Memory B cell (primary cell): ENCODE data around the gene BBS1.

ENCODE experiments used
- ATAC-seq: fragments of 150-1000 bp; cut with Tn5 transposase; 2 replicates; pipeline ENCODE4 v1.10.0; 2021; ENCODE audit warnings: low read depth, mild to moderate bottlenecking, moderate library complexity
- DNase-seq, 2 donors: peaks; one replicate each; pipeline ENCODE4 v3.0.0; 2022; ENCODE audit warnings: low spot score in 2 of 2
- H3K27ac Mint-ChIP-seq: one replicate; pipeline ENCODE4 v1.8.0; 2022; ENCODE audit warnings: mild to moderate bottlenecking, moderate library complexity, mixed read lengths
- H3K27me3 Mint-ChIP-seq: one replicate; pipeline ENCODE4 v1.8.0; 2022; ENCODE audit warnings: mixed read lengths
- H3K36me3 Mint-ChIP-seq: one replicate; pipeline ENCODE4 v1.8.0; 2022; ENCODE audit warnings: mild to moderate bottlenecking, mixed read lengths
- H3K4me1 Mint-ChIP-seq: one replicate; pipeline ENCODE4 v1.8.0; 2022; ENCODE audit warnings: mixed read lengths
- H3K4me3 Mint-ChIP-seq: one replicate; pipeline ENCODE4 v1.8.0; 2022; ENCODE audit warnings: mild to moderate bottlenecking, moderate library complexity, mixed read lengths
- H3K9me3 Mint-ChIP-seq: one replicate; pipeline ENCODE4 v1.8.0; 2022; ENCODE audit warnings: mixed read lengths

BBS1 gene

GRCh38 chr11:66545701-66546367 lies 35.4 kb downstream of the BBS1 start, which contains the start of gene ZDHHC24:
Gene ZDHHC24, minus strand, starts transcription at chr11:66546048. Its CDS starts 45 bp downstream, at chr11:66546003.
- Mint-ChIP-seq H3K9me3 (no peaks in the 10 kb centered on the region), H3K4me1 (peaks cover 24% of the 10 kb centered on the region), H3K36me3 (peaks cover 14% of the 10 kb centered on the region)

GRCh38 chr11:66546368-66546965 lies 36.0 kb downstream of the BBS1 start, which contains the start of gene ACTN3:
Gene ACTN3, plus strand, starts transcription at chr11:66546903. Its CDS starts 35 bp downstream, at chr11:66546938.
- H3K27me3 Mint-ChIP-seq = no peaks in the 10 kb centered on the region
- no peak for ATAC-seq
- DNase-seq = no peak
- H3K9me3 Mint-ChIP-seq = no peaks in the 10 kb centered on the region
- H3K4me1 Mint-ChIP-seq = peaks cover 24% of the 10 kb centered on the region
- H3K36me3 Mint-ChIP-seq = peaks cover 12% of the 10 kb centered on the region
- H3K27ac Mint-ChIP-seq = peak within 1 kb of the TSS; percentile 19
- H3K4me3 Mint-ChIP-seq = peak within 1 kb of the TSS; percentile 86

More at GRCh38 chr11:66545701-66546367, 35.4 kb downstream of the BBS1 start, which contains the start of gene ZDHHC24:
- ATAC-seq (peak; percentile 77), DNase-seq (peak; percentile 82 to 85)
- Mint-ChIP-seq H3K4me3 (peak within 1 kb of the TSS; percentile 86), H3K27me3 (no peaks in the 10 kb centered on the region), H3K27ac (peak within 1 kb of the TSS; percentile 77)

- DNase-seq (no peak), ATAC-seq (no peak)
- Mint-ChIP-seq H3K36me3 (peaks cover 6% of the 10 kb centered on the region), H3K4me3 (peak overlapping the region; percentile 86), H3K4me1 (peaks cover 24% of the 10 kb centered on the region), H3K9me3 (no peaks in the 10 kb centered on the region), H3K27ac (peak overlapping the region; percentile 19), H3K27me3 (no peaks in the 10 kb centered on the region)
Measured at GRCh38 chr11:66546966-66547661, 36.7 kb downstream of the BBS1 start.

- no peak overlapping the region for H3K4me3 Mint-ChIP-seq
- ATAC-seq = no peak
- peaks cover under 1% of the 10 kb centered on the region for H3K36me3 Mint-ChIP-seq
- no peaks in the 10 kb centered on the region for H3K9me3 Mint-ChIP-seq
- no peak for DNase-seq
- peaks cover 18% of the 10 kb centered on the region for H3K4me1 Mint-ChIP-seq
- H3K27me3 Mint-ChIP-seq = no peaks in the 10 kb centered on the region
- no peak overlapping the region for H3K27ac Mint-ChIP-seq
Measured at GRCh38 chr11:66547662-66548009, 37.2 kb downstream of the BBS1 start.

- Mint-ChIP-seq H3K36me3 (no peaks in the 10 kb centered on the region), H3K4me1 (peaks cover 18% of the 10 kb centered on the region), H3K27ac (no peak overlapping the region), H3K27me3 (no peaks in the 10 kb centered on the region), H3K4me3 (no peak overlapping the region), H3K9me3 (no peaks in the 10 kb centered on the region)
- DNase-seq (no peak), ATAC-seq (no peak)
Measured at GRCh38 chr11:66548041-66548440, 37.6 kb downstream of the BBS1 start.

- Mint-ChIP-seq H3K4me1 (peaks cover 8% of the 10 kb centered on the region), H3K9me3 (no peaks in the 10 kb centered on the region), H3K4me3 (peak overlapping the region; percentile 1), H3K27ac (no peak overlapping the region), H3K36me3 (no peaks in the 10 kb centered on the region), H3K27me3 (no peaks in the 10 kb centered on the region)
- ATAC-seq (no peak), DNase-seq (no peak)
Measured at GRCh38 chr11:66548774-66549630, 38.6 kb downstream of the BBS1 start.

- Mint-ChIP-seq H3K4me3 (no peak overlapping the region), H3K27ac (no peak overlapping the region), H3K9me3 (no peaks in the 10 kb centered on the region), H3K27me3 (no peaks in the 10 kb centered on the region), H3K4me1 (peaks cover 4% of the 10 kb centered on the region), H3K36me3 (no peaks in the 10 kb centered on the region)
- DNase-seq (no peak), ATAC-seq (no peak)
Measured at GRCh38 chr11:66549696-66550095, 39.3 kb downstream of the BBS1 start.

GRCh38 chr11:66550887-66551286 lies 40.5 kb downstream of the BBS1 start:
- Mint-ChIP-seq H3K36me3 (no peaks in the 10 kb centered on the region), H3K4me1 (no peaks in the 10 kb centered on the region), H3K4me3 (no peak overlapping the region), H3K9me3 (no peaks in the 10 kb centered on the region), H3K27me3 (no peaks in the 10 kb centered on the region), H3K27ac (no peak overlapping the region)
- ATAC-seq (no peak), DNase-seq (no peak)

- Mint-ChIP-seq H3K27ac (no peak overlapping the region), H3K4me1 (no peaks in the 10 kb centered on the region), H3K4me3 (no peak overlapping the region), H3K9me3 (no peaks in the 10 kb centered on the region), H3K27me3 (peaks cover 9% of the 10 kb centered on the region), H3K36me3 (no peaks in the 10 kb centered on the region)
- DNase-seq (no peak), ATAC-seq (no peak)
Measured at GRCh38 chr11:66554602-66555001, 44.2 kb downstream of the BBS1 start.

GRCh38 chr11:66555416-66555815 lies 45.0 kb downstream of the BBS1 start:
- H3K27ac Mint-ChIP-seq = no peak overlapping the region
- no peak for ATAC-seq
- no peak for DNase-seq
- no peaks in the 10 kb centered on the region for H3K9me3 Mint-ChIP-seq
- peaks cover 9% of the 10 kb centered on the region for H3K27me3 Mint-ChIP-seq
- no peaks in the 10 kb centered on the region for H3K4me1 Mint-ChIP-seq
- H3K36me3 Mint-ChIP-seq = no peaks in the 10 kb centered on the region
- no peak overlapping the region for H3K4me3 Mint-ChIP-seq

- H3K4me3 Mint-ChIP-seq = no peak overlapping the region
- no peaks in the 10 kb centered on the region for H3K36me3 Mint-ChIP-seq
- H3K9me3 Mint-ChIP-seq = no peaks in the 10 kb centered on the region
- no peak for ATAC-seq
- DNase-seq = no peak
- no peak overlapping the region for H3K27ac Mint-ChIP-seq
- peaks cover 9% of the 10 kb centered on the region for H3K27me3 Mint-ChIP-seq
- no peaks in the 10 kb centered on the region for H3K4me1 Mint-ChIP-seq
Measured at GRCh38 chr11:66556086-66556485, 45.7 kb downstream of the BBS1 start.

- ATAC-seq (no peak), DNase-seq (no peak)
- no peaks in the 10 kb centered on the region for H3K36me3 Mint-ChIP-seq
- no peaks in the 10 kb centered on the region for H3K4me1 Mint-ChIP-seq
- H3K9me3 Mint-ChIP-seq = no peaks in the 10 kb centered on the region
- peaks cover 9% of the 10 kb centered on the region for H3K27me3 Mint-ChIP-seq
- H3K4me3 Mint-ChIP-seq = no peak overlapping the region
- H3K27ac Mint-ChIP-seq = no peak overlapping the region
Measured at GRCh38 chr11:66557733-66558326, 47.4 kb downstream of the BBS1 start.

GRCh38 chr11:66559142-66559865 lies 48.9 kb downstream of the BBS1 start:
- no peaks in the 10 kb centered on the region for H3K4me1 Mint-ChIP-seq
- no peak overlapping the region for H3K27ac Mint-ChIP-seq

More at GRCh38 chr11:66559142-66559865, 48.9 kb downstream of the BBS1 start:
- DNase-seq = no peak
- Mint-ChIP-seq H3K36me3 (no peaks in the 10 kb centered on the region), H3K4me3 (no peak overlapping the region), H3K27me3 (peaks cover 9% of the 10 kb centered on the region), H3K9me3 (no peaks in the 10 kb centered on the region)
- peak; percentile 55 for ATAC-seq
